Neutrophil (primary cell): Measurements from ENCODE around the gene PKM.

Experiments used
- H3K27ac ChIP-seq: fragments of 200-600 bp; sonication (generic); 2 replicates; pipeline ENCODE4 v1.5.1; 2016; ENCODE audit warnings: mild to moderate bottlenecking, moderate library complexity
- H3K27me3 ChIP-seq: fragments of 200-600 bp; sonication (generic); 2 replicates; pipeline ENCODE4 v1.6.0; 2016; ENCODE audit warnings: mild to moderate bottlenecking
- H3K36me3 ChIP-seq: fragments of 200-600 bp; sonication (generic); 2 replicates; pipeline ENCODE4 v1.5.1; 2017
- H3K4me1 ChIP-seq, 2 experiments: fragments of 200-600 bp in 1 of 2; sonication (generic) in 1 of 2; 1 replicate in 1 of 2; 2 replicates in 1 of 2; pipeline versions ENCODE4 v1.5.1 to v1.6.1; 2013 to 2016; ENCODE audit warnings: low read depth in 1 of 2, low read length in 1 of 2, mild to moderate bottlenecking in 1 of 2, moderate library complexity in 1 of 2; ENCODE audit not compliant: control insufficient read depth in 1 of 2, insufficient read depth in 1 of 2
- H3K4me3 ChIP-seq, 2 experiments: fragments of 200-600 bp in 1 of 2; sonication (generic) in 1 of 2; 1 replicate in 1 of 2; 2 replicates in 1 of 2; pipeline ENCODE4 v1.5.1; 2013 to 2016; ENCODE audit warnings: low read depth in 1 of 2, low read length in 1 of 2, mild to moderate bottlenecking in 1 of 2, moderate library complexity in 1 of 2
- H3K9me3 ChIP-seq: fragments of 200-600 bp; sonication (generic); 2 replicates; pipeline ENCODE4 v1.5.1; 2016
- CTCF ChIP-seq: fragments of 200-600 bp; sonication (generic); IDR thresholded peaks from 2 replicates; pipeline ENCODE4 v1.5.1; 2016; ENCODE audit warnings: antibody characterized with exemption

PKM gene

GRCh38 chr15:72238586-72238985 is 7.6 kb upstream of the PKM start:
- TF ChIP-seq CTCF = no peak
- peaks cover 20 to 22% of the 10 kb centered on the region in 2 experiments for H3K4me1 ChIP-seq
- no peak overlapping the region for H3K27ac ChIP-seq
- no peaks in the 10 kb centered on the region for H3K9me3 ChIP-seq
- peaks cover 27% of the 10 kb centered on the region for H3K36me3 ChIP-seq
- no peak overlapping the region for H3K4me3 ChIP-seq
- no peaks in the 10 kb centered on the region for H3K27me3 ChIP-seq

- H3K27ac ChIP-seq = peak overlapping the region; percentile 79
Measured at GRCh38 chr15:72237853-72238224, 6.8 kb upstream of the PKM start.

GRCh38 chr15:72237029-72237852 is 6.3 kb upstream of the PKM start:
- H3K27ac ChIP-seq = peak overlapping the region; percentile 79
- peaks cover 18% of the 10 kb centered on the region for H3K36me3 ChIP-seq
- peak overlapping the region; percentile 26 to 46 for H3K4me3 ChIP-seq

More at GRCh38 chr15:72237853-72238224, 6.8 kb upstream of the PKM start:
- Histone ChIP-seq H3K4me3 (peak overlapping the region in 1 of 2 experiments; percentile 26), H3K36me3 (peaks cover 24% of the 10 kb centered on the region), H3K9me3 (no peaks in the 10 kb centered on the region), H3K27me3 (no peaks in the 10 kb centered on the region), H3K4me1 (peaks cover 20 to 22% of the 10 kb centered on the region in 2 experiments)
- TF ChIP-seq CTCF = no peak

GRCh38 chr15:72236381-72237003 is 5.5 kb upstream of the PKM start:
- Histone ChIP-seq H3K36me3 (peaks cover 11% of the 10 kb centered on the region), H3K27ac (peak overlapping the region; percentile 79), H3K27me3 (no peaks in the 10 kb centered on the region), H3K4me1 (peaks cover 28 to 35% of the 10 kb centered on the region in 2 experiments), H3K9me3 (no peaks in the 10 kb centered on the region), H3K4me3 (peak overlapping the region in 1 of 2 experiments; percentile 46)
- no peak for TF ChIP-seq CTCF

More at GRCh38 chr15:72237029-72237852, 6.3 kb upstream of the PKM start:
- no peaks in the 10 kb centered on the region for H3K9me3 ChIP-seq
- no peak for TF ChIP-seq CTCF
- peaks cover 21 to 27% of the 10 kb centered on the region in 2 experiments for H3K4me1 ChIP-seq
- no peaks in the 10 kb centered on the region for H3K27me3 ChIP-seq

- Histone ChIP-seq H3K4me1 (peaks cover 36 to 37% of the 10 kb centered on the region in 2 experiments), H3K9me3 (no peaks in the 10 kb centered on the region), H3K27ac (no peak overlapping the region), H3K27me3 (no peaks in the 10 kb centered on the region), H3K36me3 (no peaks in the 10 kb centered on the region), H3K4me3 (no peak overlapping the region)
- TF ChIP-seq CTCF = no peak
Measured at GRCh38 chr15:72235298-72235697, 4.3 kb upstream of the PKM start.
